ENCODE data around the gene SLC24A3.

SLC24A3 gene

DNA sequence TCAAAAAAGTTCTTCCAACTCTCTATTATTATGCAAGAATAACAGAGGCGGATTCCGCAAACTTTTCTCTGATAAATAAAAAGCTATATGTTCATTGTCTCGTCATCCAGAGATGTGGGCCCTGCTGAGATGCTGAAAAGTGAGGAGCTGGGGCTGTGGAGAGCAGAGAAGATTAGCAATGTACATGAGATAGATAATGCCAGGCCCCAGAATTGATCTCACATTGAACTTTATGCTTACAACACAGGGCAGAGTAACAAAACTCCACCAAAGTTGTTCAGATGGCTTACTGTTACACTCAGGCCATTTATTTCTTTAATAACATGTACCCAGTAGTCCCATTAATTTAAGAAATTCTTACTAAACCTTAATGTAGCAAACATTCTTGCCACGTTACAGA is 512.9 kb downstream of the SLC24A3 start:
- in situ Hi-C loops (cut with HindIII; ENCODE audit: low sequenced_read_pairs): no loop called here

DNA sequence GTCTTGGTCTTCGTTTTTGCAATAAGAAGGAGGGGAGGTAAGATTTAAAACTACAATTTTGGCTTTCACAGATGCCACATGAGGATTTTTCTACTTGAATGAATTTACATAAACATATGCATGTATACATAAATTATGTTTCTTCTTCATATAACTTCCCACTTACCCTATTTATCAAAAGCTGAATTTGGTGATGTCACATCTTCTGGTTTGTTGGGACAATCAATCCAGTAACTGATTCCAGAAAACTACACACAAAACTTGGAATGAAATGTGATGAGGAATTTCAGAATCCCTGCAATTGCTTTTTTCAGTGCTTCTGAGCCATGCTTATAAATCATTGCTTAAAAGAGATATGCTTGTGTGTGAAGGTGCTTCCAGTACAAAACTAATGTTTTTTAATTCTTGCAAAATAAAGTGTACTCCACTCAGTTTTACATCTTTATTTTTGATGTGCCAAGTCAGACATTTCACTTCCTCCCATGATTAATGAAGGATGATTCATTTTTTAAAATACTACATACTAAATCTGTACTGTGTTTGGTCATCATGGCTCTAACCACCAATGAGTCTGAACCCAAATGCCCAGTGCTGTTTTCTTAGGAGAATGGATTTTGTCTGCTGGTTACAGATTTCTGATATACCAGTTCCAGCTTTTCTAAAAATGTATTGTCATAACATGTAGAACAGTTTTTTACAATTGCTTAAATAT is 513.5 kb downstream of the SLC24A3 start:
- in situ Hi-C loops (cut with HindIII; ENCODE audit: low sequenced_read_pairs): no loop called here

DNA sequence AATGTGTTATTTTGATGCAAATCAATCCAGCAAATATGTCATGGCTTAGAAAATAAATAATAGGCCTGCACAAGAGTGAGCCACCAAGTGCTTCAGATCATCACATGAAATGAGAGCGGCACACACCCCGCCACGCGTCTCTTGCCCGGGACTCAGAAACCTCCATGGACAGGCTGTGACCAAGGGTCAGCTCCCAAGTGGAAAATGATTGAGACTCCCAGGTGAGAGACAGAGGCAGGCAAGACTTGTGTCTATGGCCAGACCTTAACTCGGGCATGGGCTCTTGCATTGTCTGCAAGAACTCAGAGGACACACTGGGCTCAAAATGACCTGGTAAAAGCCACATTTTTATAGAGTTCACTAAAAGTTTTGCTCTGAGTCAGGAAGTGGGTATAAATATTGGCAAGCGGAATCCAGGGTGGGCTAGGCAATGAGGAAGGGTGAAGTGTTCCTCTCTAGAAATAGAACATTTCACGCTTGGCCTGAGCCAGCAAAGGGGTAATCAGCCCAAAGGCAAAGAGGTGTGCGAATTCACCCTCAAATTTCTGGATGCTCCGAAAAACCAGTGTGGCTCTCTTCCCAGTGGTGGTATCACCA is 514.9 kb downstream of the SLC24A3 start:
- in situ Hi-C loops (cut with HindIII; ENCODE audit: low sequenced_read_pairs): no loop called here

DNA sequence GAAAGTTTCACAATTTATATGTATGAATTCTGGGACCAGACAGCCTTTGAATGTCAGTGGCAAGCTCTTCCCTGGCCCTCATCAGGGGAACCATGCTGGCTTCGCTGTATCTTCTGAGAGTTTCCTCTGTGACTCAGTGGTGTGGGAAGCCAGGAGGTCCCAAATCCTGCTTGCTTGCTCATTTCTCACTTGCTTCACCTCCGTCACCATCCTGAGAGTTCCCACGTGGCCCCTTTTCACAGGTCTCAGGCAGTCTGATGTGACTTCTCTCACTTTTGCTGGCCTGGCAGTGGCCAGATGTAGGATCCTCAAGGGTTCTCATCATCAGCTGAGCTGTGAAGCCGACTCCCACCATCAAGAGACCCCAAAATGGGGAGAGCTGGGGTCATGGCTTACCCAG is 517.2 kb downstream of the SLC24A3 start:
- in situ Hi-C loops (cut with HindIII; ENCODE audit: low sequenced_read_pairs): no loop called here

DNA sequence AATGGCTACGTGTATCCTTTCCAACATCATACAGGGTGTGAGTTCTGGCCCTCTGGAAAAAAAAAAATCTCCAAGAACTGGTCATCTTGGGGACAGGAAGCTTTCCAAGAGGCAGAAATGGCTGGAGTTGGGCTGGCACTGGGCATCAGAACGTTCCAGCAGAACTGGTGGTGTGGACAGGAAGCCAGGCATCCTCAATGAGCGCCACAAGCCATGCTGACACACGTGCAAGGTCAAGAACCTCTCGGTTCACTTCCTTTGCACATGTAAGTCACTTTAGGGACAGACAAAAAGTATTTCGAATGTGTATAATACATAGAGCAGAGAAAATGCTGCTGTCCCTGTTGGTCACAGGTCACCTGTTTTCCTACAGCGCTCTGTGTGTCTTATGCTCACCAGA is 518.3 kb downstream of the SLC24A3 start:
- in situ Hi-C loops (cut with HindIII; ENCODE audit: low sequenced_read_pairs): no loop called here

DNA sequence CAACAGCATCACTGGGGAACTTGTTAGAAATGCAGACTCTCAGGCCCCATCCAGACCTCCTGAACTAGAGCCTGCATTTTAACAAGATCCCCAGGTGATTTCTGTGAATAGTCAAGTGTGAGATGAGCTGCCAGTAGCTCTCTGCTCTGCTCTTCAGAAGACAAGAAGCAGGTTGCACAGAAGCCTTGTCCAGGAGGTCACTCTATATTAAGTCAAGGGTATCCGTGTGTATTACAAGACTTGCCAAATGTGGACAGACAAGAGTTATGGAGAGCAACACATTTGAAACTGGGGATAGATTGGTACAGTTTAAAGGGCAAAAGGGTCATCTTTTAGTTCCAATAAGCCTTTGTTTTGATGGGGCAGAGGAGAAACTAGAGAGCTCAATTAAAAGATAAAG is 522.4 kb downstream of the SLC24A3 start:
- in situ Hi-C loops (cut with HindIII; ENCODE audit: low sequenced_read_pairs): no loop called here

DNA sequence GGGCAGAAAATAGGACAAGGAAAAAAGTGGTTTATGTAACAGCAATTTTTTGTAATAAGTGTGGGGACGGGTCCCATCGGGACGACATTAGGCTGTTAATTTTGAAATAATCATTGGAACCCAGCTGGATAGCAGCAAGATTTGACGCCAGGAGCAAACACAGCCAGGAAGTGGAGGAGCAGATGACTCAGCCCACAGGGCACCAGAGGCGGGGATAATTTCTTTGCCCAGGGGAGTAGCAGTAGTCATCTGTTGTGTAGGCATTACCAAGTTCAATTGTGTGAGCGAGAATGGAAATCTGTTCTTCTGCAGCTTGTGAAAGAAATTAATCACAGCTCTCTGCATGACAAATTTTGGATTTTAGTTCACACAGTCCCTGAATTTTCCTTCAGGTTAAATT is 523.0 kb downstream of the SLC24A3 start:
- in situ Hi-C loops (cut with HindIII; ENCODE audit: low sequenced_read_pairs): no loop called here

DNA sequence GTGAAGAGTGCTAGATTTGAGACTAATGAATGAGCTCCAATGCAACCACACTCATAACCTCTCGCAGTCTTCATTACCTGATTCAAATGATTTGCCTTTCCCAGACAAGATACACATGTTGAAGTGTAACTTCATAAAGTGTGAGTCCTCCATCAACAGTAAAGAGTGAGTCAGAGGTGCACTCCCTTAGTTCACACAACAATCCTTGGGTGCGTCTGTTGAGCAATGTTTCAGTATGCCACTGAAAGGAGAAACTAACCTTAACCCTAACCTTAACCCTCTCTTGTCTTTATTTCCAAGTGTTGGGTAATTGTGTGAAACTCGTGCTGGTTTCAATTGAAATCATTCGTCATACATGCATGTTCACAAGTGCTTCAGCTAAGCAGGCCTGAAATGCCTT is 524.6 kb downstream of the SLC24A3 start:
- in situ Hi-C loops (cut with HindIII; ENCODE audit: low sequenced_read_pairs): no loop called here

DNA sequence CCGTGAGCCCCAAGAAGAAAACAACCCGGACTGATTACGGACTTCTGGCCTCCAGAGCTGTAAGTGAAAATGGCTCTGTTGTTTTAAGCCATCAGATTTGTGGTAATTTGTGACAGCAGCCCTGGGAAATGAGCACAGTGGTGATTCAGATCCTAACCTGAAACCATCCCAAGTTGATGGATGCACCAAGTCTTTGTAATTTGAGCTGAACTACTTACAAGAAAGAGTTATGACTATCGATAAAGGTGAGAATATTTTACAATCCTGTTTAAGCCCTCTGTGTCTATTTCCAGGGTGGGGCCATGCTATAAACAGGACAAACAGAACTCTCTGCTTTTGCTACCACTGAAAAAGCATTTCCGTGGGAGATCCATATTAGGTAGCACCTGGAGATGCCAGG is 526.5 kb downstream of the SLC24A3 start:
- in situ Hi-C loops (cut with HindIII; ENCODE audit: low sequenced_read_pairs): no loop called here

DNA sequence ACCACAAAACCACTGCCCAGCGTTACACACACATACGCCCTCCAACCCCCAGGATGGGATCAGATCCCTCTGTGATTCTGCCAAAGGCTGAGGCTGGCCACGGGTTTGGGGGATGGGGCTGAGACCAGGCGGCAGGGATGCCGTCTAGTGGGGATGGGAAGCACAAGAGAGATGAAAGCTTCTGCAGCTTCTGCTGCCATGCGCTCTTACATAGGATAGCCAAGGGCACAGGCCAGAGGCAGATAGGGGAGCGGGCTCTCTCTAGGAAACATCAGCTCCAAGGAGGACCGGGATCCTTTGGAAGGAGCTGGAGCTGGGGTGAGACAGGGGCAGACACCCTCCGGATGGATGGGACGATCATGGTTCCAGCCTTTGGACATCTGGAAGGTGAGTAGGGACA is 526.9 kb downstream of the SLC24A3 start:
- in situ Hi-C loops (cut with HindIII; ENCODE audit: low sequenced_read_pairs): no loop called here

DNA sequence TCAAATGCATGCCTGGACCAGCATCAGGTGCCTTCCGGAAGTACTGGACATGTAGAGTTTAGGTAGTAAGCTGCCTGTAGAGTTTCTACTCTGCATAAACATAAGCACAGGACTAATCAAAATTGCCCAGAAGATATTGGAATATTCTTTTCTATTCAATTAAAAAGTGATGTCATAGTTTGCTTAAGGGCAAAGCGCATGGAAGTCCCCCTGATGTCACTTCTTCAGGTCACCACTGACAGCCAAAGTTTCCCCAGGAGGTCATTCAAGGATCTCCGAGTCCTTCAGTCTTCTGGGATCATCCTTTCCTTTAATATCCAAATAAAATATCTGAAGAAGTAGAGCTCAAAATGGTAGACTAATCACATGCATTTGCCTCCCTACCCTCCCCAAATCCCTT is 528.1 kb downstream of the SLC24A3 start:
- in situ Hi-C loops (cut with HindIII; ENCODE audit: low sequenced_read_pairs): no loop called here

DNA sequence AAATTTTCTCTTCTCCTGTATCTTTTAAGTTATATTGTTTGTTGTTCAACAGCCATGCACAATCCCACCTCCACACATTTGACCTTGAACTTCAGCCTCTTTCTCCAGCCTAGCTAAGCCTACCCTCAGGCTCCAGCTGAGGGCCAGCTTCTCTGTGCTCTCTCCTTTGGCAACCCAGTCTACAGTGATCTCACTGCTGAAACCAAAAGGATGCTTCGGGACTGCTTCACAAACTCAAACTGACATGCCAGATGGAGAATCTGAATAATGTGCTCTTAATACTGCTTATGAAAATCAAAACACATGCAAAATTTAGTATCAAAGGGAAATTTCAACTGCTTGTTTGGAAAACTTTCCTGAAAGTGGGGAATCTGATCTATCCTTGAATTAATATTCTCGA is 529.5 kb downstream of the SLC24A3 start:
- in situ Hi-C loops (cut with HindIII; ENCODE audit: low sequenced_read_pairs): no loop called here

DNA sequence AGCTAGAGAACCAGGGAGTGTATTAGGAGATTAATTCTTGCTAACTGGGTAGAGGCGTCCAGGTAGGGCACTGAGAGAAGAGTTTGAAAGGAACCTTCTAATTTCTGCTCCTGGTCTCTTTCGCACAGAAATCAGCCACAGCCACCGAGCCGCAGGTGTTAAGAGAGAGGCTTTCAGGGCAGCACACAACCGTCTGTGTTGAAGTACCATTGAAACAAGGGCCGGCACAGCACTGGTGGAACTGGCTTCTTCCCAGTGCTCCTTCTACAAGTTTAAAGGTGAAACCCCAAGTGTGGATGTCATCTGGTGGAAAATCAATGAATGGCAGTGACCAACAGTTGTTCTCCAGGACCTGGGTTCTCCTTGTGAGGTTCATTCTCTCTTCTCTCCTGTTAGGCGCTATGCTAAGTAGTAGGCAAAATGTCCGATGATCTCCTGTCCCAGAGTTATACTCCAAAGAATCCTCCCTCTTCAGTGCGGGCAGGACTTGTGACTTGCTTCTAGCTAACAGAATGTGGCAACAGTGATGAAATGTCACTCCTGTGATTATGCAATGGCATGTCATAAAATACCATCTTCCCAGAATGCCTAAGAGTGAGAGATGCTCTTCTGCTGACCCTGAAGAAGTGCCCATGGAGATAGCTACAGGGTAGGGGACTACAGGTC is 530.7 kb downstream of the SLC24A3 start:
- in situ Hi-C loops (cut with HindIII; ENCODE audit: low sequenced_read_pairs): no loop called here

DNA sequence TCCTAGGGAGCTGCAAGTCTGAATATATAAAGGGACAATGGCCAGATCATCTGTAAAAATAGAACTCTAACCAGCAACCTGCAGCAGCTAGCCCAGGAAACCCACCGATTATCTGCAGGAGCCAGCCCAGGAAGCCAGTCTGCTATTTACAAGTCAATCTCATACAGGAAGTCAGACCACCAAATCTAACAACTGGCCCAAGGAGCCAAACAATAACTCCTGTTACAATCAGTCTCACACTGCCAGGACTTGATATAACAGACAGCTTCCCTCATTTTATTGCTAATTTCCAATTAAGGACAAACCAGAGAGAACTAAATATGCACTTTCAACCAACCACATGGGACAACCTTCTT is 531.2 kb downstream of the SLC24A3 start:
- in situ Hi-C loops (cut with HindIII; ENCODE audit: low sequenced_read_pairs): no loop called here

DNA sequence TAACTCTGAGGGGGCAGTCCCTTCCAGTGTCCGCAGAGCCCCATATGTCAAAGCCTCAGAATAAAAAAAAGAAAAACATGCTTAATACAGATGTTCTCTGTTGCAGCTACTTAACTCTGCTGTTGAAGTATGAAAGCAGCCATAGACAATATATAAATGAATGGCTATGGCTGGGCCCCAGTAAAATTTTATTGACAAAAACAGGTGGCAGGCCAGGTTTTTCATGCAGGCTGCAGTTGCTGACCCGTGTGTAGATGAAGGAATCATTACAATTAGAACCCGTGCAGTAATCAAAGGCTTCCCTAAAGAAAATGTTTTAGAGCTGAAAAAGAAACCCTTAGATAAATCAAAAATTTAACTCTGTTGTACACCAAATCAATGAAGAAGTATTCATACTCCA is 532.7 kb downstream of the SLC24A3 start:
- in situ Hi-C loops (cut with HindIII; ENCODE audit: low sequenced_read_pairs): no loop called here

DNA sequence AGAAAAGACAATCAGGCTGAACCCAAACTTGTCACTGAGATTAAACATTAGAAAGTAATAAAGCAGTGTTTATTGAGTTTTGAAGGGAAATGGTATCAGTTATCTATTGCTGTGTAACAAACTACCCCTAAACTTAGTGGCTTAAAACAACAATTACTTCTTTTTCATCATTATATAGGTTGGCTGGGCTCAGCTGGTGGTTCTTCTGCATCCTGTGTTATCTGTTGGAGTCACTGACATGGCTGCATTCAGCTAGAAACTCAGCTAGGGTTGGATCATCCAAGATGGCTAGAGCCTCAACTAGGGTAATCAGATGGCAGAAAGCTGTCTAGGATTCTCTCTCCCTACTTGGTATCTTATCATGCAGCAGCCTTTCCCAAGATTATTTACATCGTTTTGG is 533.1 kb downstream of the SLC24A3 start:
- in situ Hi-C loops (cut with HindIII; ENCODE audit: low sequenced_read_pairs): no loop called here

DNA sequence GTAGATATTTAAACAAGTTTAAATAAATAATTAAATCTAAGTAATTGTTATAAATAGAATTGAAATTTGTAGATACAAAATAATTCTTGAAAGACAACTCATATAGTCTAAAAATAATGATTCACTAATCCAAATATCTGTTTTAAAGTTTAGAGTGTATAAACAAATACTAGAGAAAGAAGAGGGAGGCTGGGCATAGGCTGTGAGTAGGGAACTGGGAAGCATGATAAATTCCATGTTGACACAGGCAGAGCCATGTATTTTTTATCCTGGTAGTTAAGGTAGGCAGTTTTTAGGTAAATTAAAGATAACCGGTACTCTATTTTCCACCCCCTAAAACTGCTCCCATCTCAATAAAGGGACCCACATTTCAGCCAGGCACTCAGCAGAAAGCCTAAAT is 534.0 kb downstream of the SLC24A3 start:
- in situ Hi-C loops (cut with HindIII; ENCODE audit: low sequenced_read_pairs): no loop called here

DNA sequence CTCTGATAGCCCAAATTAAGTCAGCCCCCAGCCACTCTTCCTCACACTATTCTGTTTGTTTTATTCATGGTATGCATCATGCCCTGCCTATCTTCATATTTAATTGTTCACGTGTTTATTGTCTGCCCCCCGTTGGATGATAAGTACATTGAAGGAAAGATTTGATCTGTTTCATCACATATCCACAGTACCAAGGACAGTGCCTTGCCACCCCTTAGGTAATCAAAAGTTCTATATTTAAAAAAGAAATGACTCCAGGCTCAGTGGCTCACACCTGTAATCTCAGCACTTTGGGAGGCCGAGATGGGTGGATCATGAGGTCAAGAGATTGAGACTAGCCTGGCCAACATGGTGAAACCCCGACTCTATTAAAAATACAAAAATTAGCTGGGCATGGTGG is 535.5 kb downstream of the SLC24A3 start:
- in situ Hi-C loops (cut with HindIII; ENCODE audit: low sequenced_read_pairs): no loop called here

DNA sequence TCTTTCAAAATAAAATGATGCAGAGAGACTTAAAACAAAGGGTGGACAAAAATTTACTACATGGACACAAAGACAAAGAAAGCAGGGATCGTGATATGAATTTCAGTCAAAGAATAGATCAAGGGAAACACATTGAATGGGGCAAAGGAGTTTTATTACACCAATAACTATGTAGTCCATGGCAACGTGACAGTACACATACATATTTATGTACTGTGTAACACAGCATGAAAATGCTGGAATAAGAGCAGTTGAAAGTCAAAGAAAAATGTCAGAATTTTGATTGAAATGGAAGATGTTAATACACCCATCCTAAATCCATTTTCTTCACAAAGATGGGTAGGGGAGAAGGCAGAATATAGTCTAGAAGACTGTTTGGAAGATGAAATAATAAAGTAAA is 536.2 kb downstream of the SLC24A3 start:
- in situ Hi-C loops (cut with HindIII; ENCODE audit: low sequenced_read_pairs): no loop called here

DNA sequence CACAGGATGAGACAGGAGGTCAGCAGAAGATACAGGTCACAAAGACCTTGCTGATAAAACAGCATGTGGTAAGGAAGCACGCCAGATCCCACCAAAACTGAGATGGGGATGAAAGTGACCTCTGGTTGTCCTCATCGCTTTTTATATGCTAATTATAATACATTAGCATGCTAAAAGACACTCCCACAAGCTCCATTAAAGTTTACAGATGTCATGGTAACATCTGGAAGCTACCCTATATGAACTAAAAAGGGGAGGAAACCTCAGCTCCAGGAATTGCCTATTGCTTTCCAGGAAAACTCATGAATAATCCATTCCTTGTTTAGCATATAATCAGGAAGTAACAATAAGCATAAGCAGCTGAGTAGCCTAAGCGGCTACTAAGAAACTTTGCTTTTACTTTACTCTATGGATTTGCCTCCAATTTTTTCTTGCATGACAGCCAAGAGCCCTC is 537.2 kb downstream of the SLC24A3 start:
- in situ Hi-C loops (cut with HindIII; ENCODE audit: low sequenced_read_pairs): no loop called here

DNA sequence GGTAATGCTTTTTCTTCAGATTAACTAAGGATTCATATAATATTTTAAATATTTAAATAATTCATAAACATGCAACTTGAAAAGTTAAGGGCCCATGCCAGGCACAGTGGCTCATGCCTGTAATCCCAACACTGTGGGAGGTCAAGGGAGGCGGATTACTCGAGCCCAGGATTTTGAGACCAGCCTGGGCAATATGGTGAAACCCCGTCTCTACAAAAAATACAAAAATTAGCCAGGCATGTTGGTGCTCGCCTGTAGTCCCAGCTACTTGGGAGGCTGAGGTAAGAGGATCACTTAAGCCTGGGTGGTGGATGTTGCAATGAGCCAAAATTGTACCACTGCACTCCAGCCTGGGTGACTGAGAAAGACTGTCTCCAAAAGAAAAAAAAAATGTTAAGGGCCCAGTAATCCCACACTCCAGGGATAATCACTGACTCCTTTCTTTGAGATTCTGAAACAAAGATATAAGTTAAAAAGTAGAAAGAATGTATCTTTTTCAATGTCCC is 537.7 kb downstream of the SLC24A3 start:
- in situ Hi-C loops (cut with HindIII; ENCODE audit: low sequenced_read_pairs): no loop called here

DNA sequence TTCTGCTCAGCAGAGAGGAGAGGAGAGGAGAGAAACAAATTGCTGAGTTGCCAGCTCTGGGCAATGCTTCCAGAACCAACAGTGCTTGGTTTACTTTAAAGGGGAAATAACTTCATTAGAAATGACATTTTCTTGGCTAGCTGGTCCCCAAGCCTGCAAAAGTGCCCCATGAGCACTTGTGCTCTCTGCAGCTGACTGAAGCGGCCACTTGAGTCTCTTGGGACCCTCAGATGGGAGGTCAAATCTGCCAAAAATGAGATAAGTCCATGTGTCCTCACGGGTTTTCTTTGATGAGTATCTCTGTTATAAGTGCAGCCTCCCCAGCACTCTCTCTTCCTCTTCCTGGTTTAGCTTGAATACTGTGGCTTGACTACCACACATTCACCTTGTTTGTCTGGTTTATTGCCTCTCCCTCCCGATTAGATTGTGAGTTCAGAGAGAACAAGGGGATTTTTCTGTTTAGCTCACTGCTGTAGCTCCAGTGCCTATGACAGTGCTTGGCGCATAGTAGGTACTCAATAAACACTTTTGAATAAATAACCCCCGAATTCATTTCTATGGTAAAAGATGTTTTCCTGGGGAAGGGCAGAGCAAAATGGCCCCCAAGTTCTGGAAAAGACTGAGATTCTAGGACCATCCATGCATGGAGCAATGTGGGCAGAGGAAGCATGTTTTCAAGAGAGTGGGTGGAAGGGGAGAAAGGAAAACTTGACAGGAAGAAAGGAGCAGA is 538.6 kb downstream of the SLC24A3 start:
- in situ Hi-C loops (cut with HindIII; ENCODE audit: low sequenced_read_pairs): no loop called here
